ENCODE measurements around the gene KANK4.

GRCh38 chr1:62271134-62271533 is 48.1 kb downstream of the KANK4 start:
- TF ChIP-seq CTCF (IDR thresholded peaks at IDR 0.05) (no peak), POLR2A (IDR thresholded peaks at IDR 0.05) (no peak)

All from adrenal gland (tissue), 5 donors.